MM.1S (cell line): ENCODE measurements around the gene BACH2.
"Not testable (repeated sequence)": the region's sequence is repeated elsewhere in the genome, so short reads cannot be mapped to it uniquely, and the experiment has no call there.

Experiments
- DNase-seq: peaks from one replicate; pipeline ENCODE4 v3.0.0-alpha.2; 2015
- H2AFZ ChIP-seq: fragments of 300-600 bp; sonication (generic); 2 replicates; pipeline ENCODE4 v1.6.0; 2016; ENCODE audit warnings: antibody characterized with exemption, low read length
- H3F3A ChIP-seq: fragments of 300-600 bp; sonication (generic); 2 replicates; pipeline ENCODE4 v1.6.1; 2016; ENCODE audit warnings: mild to moderate bottlenecking, antibody characterized with exemption, low read length, moderate library complexity, mixed read lengths; ENCODE audit not compliant: insufficient read depth
- H3K27ac ChIP-seq: fragments of 300-600 bp; sonication (generic); 2 replicates; pipeline ENCODE4 v1.5.1; 2016; ENCODE audit warnings: mild to moderate bottlenecking, low read length
- H3K27me3 ChIP-seq: fragments of 300-600 bp; sonication (generic); replicated peaks from 2 replicates; pipeline ENCODE4 v1.6.0; 2016; ENCODE audit warnings: low read length; ENCODE audit not compliant: insufficient read depth
- H3K36me3 ChIP-seq: fragments of 300-600 bp; sonication (generic); replicated peaks from 2 replicates; pipeline ENCODE4 v1.6.1; 2016; ENCODE audit warnings: mild to moderate bottlenecking, low read length, mixed read lengths; ENCODE audit not compliant: insufficient read depth
- H3K4me1 ChIP-seq: fragments of 300-600 bp; sonication (generic); 2 replicates; pipeline ENCODE4 v1.6.1; 2016; ENCODE audit warnings: low read length, mixed read lengths
- H3K4me2 ChIP-seq: fragments of 300-600 bp; sonication (generic); 2 replicates; pipeline ENCODE4 v1.6.0; 2016; ENCODE audit warnings: low read depth, low read length
- H3K4me3 ChIP-seq: fragments of 300-600 bp; sonication (generic); 2 replicates; pipeline ENCODE4 v1.5.1; 2016; ENCODE audit warnings: low read length, mixed read lengths
- H3K79me2 ChIP-seq: fragments of 300-600 bp; sonication (generic); 2 replicates; pipeline ENCODE4 v1.6.1; 2016; ENCODE audit warnings: mixed run types, low read length, mixed read lengths
- H3K9ac ChIP-seq: fragments of 300-600 bp; sonication (generic); 2 replicates; pipeline ENCODE4 v1.6.1; 2016; ENCODE audit warnings: low read length, mixed read lengths
- H3K9me2 ChIP-seq: fragments of 300-600 bp; sonication (generic); replicated peaks from 2 replicates; pipeline ENCODE4 v1.6.1; 2016; ENCODE audit warnings: mild to moderate bottlenecking, low read length, mixed read lengths; ENCODE audit not compliant: insufficient read depth
- H3K9me3 ChIP-seq: fragments of 300-600 bp; sonication (generic); replicated peaks from 2 replicates; pipeline ENCODE4 v1.6.1; 2016; ENCODE audit warnings: mild to moderate bottlenecking, low read length, mixed read lengths; ENCODE audit not compliant: insufficient read depth
- H4K20me1 ChIP-seq: fragments of 300-600 bp; sonication (generic); 2 replicates; pipeline ENCODE4 v1.6.1; 2016; ENCODE audit warnings: mild to moderate bottlenecking, low read length, moderate library complexity, mixed read lengths; ENCODE audit not compliant: insufficient read depth
- EZH2 ChIP-seq: fragments of 300-600 bp; sonication (generic); optimal IDR thresholded peaks from 2 replicates; pipeline ENCODE3; 2017; ENCODE audit warnings: low read depth, mild to moderate bottlenecking, antibody characterized with exemption, low read length, mixed read lengths
- EZH2phosphoT487 ChIP-seq: fragments of 300-600 bp; sonication (generic); IDR thresholded peaks from 2 replicates; pipeline ENCODE4 v1.6.1; 2018; ENCODE audit warnings: antibody characterized with exemption, low read length
- TF ChIP-seq, protein P1 (sequence below): fragments of 300-600 bp; sonication (generic); IDR thresholded peaks from 2 replicates; pipeline ENCODE4 v1.5.1; 2016; ENCODE audit warnings: antibody characterized with exemption, low read length, mixed read lengths

The BACH2 gene

DNA sequence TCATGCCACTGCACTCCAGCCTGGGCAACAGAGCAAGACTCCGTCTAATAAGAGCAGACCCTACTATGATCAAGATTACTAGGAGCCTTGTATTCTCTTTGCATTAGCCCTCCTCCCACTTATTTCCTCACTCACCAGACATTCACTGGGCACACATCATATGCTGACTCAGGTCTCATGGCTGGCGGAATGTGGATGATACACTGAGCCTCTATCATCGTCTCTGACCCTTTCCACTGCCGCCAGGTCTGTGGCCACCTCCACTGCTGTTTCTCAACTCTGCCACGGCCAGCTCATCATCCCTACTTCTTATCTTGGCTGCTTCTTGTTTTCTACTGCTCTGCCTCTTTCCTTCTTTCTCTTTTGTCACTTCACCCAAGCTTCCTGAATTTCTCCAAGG, 161.0 kb downstream of the BACH2 start:
- no peak overlapping the region for H3K27ac ChIP-seq
- H3K9ac ChIP-seq: no peak overlapping the region
- no peak overlapping the region for H2AFZ ChIP-seq
- DNase-seq: no peak
- no peaks in the 10 kb centered on the region for H3K4me1 ChIP-seq
- no peaks in the 10 kb centered on the region for H3K9me3 ChIP-seq
- no peaks in the 10 kb centered on the region for H3F3A ChIP-seq
- H3K27me3 ChIP-seq: no peaks in the 10 kb centered on the region
- no peaks in the 10 kb centered on the region for H3K9me2 ChIP-seq
- H3K79me2 ChIP-seq: no peaks in the 10 kb centered on the region
- H3K4me3 ChIP-seq: no peak overlapping the region
- TF ChIP-seq EZH2 (no peak), EZH2phosphoT487 (no peak)
- TF ChIP-seq, protein P1, sequence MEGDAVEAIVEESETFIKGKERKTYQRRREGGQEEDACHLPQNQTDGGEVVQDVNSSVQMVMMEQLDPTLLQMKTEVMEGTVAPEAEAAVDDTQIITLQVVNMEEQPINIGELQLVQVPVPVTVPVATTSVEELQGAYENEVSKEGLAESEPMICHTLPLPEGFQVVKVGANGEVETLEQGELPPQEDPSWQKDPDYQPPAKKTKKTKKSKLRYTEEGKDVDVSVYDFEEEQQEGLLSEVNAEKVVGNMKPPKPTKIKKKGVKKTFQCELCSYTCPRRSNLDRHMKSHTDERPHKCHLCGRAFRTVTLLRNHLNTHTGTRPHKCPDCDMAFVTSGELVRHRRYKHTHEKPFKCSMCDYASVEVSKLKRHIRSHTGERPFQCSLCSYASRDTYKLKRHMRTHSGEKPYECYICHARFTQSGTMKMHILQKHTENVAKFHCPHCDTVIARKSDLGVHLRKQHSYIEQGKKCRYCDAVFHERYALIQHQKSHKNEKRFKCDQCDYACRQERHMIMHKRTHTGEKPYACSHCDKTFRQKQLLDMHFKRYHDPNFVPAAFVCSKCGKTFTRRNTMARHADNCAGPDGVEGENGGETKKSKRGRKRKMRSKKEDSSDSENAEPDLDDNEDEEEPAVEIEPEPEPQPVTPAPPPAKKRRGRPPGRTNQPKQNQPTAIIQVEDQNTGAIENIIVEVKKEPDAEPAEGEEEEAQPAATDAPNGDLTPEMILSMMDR: no peak
- no peaks in the 10 kb centered on the region for H4K20me1 ChIP-seq
- no peak overlapping the region for H3K4me2 ChIP-seq
- no peaks in the 10 kb centered on the region for H3K36me3 ChIP-seq

DNA sequence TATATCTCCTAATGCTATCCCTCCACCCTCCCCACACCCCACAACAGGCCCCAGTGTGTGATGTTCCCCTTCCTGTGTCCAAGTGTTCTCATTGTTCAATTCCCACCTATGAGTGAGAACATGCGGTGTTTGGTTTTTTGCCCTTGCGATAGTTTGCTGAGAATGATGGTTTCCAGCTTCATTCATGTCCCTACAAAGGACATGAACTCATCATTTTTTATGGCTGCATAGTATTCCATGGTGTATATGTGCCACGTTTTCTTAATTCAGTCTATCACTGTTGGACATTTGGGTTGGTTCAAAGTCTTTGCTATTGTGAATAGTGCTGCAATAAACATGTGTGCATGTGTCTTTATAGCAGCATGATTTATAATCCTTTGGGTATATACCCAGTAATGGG, 163.0 kb downstream of the BACH2 start:
- not testable (repeated sequence) for H3K4me1 ChIP-seq, H4K20me1 ChIP-seq, H3K36me3 ChIP-seq

DNA sequence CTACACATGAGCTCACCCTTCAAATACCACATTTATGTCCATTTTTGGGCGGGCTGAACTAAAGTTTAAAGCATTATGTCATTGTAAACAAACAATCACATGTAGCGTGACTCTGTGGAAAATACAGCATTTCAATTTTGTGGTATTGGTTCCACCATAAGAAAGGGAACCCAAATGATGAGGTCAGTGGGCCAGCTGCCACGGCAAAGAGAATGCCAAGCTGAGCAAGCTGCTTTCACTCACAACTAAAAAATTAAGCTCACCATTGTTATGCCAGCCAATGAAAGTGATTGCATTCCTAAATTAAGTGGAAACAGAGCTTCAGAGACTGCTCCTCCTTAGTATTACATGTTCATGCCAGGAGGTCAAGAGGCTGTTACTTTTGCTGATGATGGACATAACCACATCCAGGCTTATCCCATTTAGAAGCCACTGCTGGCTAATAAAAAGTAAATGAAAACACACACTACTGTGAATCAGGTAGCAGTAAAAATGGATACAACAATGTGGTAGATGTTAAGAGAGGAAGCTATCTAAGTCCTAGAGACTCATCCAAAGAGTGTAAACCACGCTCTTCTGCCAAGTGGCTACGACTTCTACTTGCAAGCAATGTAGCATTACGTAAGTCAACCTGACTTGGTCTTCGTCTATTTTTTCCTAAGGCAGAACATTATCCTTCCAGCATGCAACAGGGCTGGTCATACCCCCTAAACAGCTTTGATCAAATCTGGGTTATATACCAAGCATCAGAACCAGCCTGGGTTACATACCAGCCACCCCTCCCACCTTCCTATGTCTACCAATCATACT, 164.8 kb downstream of the BACH2 start:
- Histone ChIP-seq H3K79me2 (no peaks in the 10 kb centered on the region), H3K4me1 (no peaks in the 10 kb centered on the region), H3F3A (no peaks in the 10 kb centered on the region), H3K4me3 (no peak overlapping the region), H3K27ac (no peak overlapping the region), H2AFZ (no peak overlapping the region), H3K9ac (no peak overlapping the region), H3K36me3 (no peaks in the 10 kb centered on the region), H4K20me1 (no peaks in the 10 kb centered on the region), H3K4me2 (no peak overlapping the region), H3K27me3 (no peaks in the 10 kb centered on the region), H3K9me3 (no peaks in the 10 kb centered on the region), H3K9me2 (no peaks in the 10 kb centered on the region)
- DNase-seq: no peak
- TF ChIP-seq EZH2 (no peak), EZH2phosphoT487 (no peak)
- TF ChIP-seq, protein P1: no peak

More for the DNA sequence above, 163.0 kb downstream of the BACH2 start:
- not testable (repeated sequence) for H3K4me3 ChIP-seq, DNase-seq, H3K27me3 ChIP-seq, H3K79me2 ChIP-seq, H3F3A ChIP-seq, H3K9ac ChIP-seq, H3K27ac ChIP-seq, H3K9me2 ChIP-seq, H3K9me3 ChIP-seq, H3K4me2 ChIP-seq, H2AFZ ChIP-seq

DNA sequence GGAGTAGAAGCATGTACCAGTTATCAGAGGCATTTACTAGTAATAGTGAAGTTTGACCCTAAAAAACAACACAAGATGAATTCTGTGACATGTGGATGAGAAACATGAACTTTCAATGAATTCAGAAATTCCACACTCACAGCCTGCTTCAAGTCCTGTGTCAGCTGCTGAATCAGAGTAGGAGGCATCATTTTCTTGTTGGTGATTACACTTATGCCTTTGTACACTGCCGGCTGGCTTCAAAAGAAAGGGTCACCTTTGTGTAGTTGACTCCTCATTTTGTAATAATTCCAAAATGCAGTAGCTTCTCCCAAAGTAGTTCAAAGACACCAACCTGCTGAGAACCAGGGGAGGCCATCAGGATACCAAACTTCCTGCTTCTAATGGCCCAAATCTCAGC, 165.5 kb downstream of the BACH2 start:
- Histone ChIP-seq H3F3A (no peaks in the 10 kb centered on the region), H3K4me1 (no peaks in the 10 kb centered on the region), H3K79me2 (no peaks in the 10 kb centered on the region), H3K9me3 (no peaks in the 10 kb centered on the region), H3K9me2 (no peaks in the 10 kb centered on the region), H3K4me3 (no peak overlapping the region), H2AFZ (no peak overlapping the region), H3K4me2 (no peak overlapping the region), H4K20me1 (no peaks in the 10 kb centered on the region), H3K9ac (no peak overlapping the region), H3K27ac (no peak overlapping the region), H3K27me3 (no peaks in the 10 kb centered on the region), H3K36me3 (no peaks in the 10 kb centered on the region)
- DNase-seq: no peak
- TF ChIP-seq, protein P1: no peak
- TF ChIP-seq EZH2 (no peak), EZH2phosphoT487 (no peak)

DNA sequence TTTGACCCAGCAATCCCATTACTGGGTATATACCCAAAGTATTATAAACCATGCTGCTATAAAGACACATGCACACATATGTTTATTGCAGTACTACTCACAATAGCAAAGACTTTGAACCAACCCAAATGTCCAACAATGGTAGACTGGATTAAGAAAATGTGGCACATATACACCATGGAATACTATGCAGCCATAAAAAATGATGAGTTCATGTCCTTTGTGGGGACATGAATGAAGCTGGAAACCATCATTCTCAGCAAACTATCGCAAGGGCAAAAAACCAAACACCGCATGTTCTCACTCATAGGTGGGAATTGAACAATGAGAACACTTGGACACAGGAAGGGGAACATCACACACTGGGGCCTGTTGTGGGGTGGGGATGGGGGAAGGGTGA, 168.0 kb downstream of the BACH2 start:
- not testable (repeated sequence) for H3F3A ChIP-seq, H3K27ac ChIP-seq, H4K20me1 ChIP-seq, H3K4me3 ChIP-seq, H3K9me3 ChIP-seq, H3K4me2 ChIP-seq, H3K36me3 ChIP-seq, DNase-seq, H3K27me3 ChIP-seq, H3K79me2 ChIP-seq, H3K9ac ChIP-seq, H3K4me1 ChIP-seq, H2AFZ ChIP-seq, H3K9me2 ChIP-seq
